GM21717 (cell line): ENCODE results near the gene BCAS4.
A peak's percentile ranks its signal among the peaks of the same experiment; 100 is the strongest.
"Not testable (repeated sequence)": the region's sequence is repeated elsewhere in the genome, so short reads cannot be mapped to it uniquely, and the experiment has no call there.

ENCODE experiments used
- ATAC-seq: cut with Tn5 transposase; IDR thresholded peaks from one replicate; pipeline ENCODE4 v1.9.1; 2021; ENCODE audit warnings: mild to moderate bottlenecking, moderate library complexity; ENCODE audit not compliant: unreplicated experiment

Gene BCAS4

GRCh38 chr20:50797142-50797541 is 2.3 kb downstream of the BCAS4 start:
- no peak for ATAC-seq

GRCh38 chr20:50798650-50799049 is 3.8 kb downstream of the BCAS4 start:
- ATAC-seq: no peak

- no peak for ATAC-seq
Measured at GRCh38 chr20:50799176-50799889, 4.5 kb downstream of the BCAS4 start.

- peak; percentile 34 for ATAC-seq
Measured at GRCh38 chr20:50799890-50800550, 5.2 kb downstream of the BCAS4 start.

GRCh38 chr20:50800986-50801746 is 6.3 kb downstream of the BCAS4 start:
- not testable (repeated sequence) for ATAC-seq

GRCh38 chr20:50801747-50802125 is 6.9 kb downstream of the BCAS4 start:
- no peak for ATAC-seq

GRCh38 chr20:50802289-50802688 is 7.4 kb downstream of the BCAS4 start:
- ATAC-seq: no peak

GRCh38 chr20:50804437-50805348 is 9.8 kb downstream of the BCAS4 start:
- ATAC-seq: no peak

- no peak for ATAC-seq
Measured at GRCh38 chr20:50805349-50805684, 10.5 kb downstream of the BCAS4 start.

GRCh38 chr20:50806126-50806768 is 11.4 kb downstream of the BCAS4 start:
- no peak for ATAC-seq

- no peak for ATAC-seq
Measured at GRCh38 chr20:50810063-50810462, 15.2 kb downstream of the BCAS4 start.

- ATAC-seq: no peak
Measured at GRCh38 chr20:50810842-50811241, 16.0 kb downstream of the BCAS4 start.

- no peak for ATAC-seq
Measured at GRCh38 chr20:50813101-50813643, 18.3 kb downstream of the BCAS4 start.

GRCh38 chr20:50813801-50814200 is 18.9 kb downstream of the BCAS4 start:
- ATAC-seq: no peak

GRCh38 chr20:50814438-50815161 is 19.7 kb downstream of the BCAS4 start:
- ATAC-seq: no peak

GRCh38 chr20:50815162-50815989 is 20.5 kb downstream of the BCAS4 start:
- peak; percentile 45 for ATAC-seq

- no peak for ATAC-seq
Measured at GRCh38 chr20:50817776-50818172, 22.9 kb downstream of the BCAS4 start.

GRCh38 chr20:50819349-50819748 is 24.5 kb downstream of the BCAS4 start:
- no peak for ATAC-seq
